SU-DHL-6 (cell line): ENCODE data around the gene MMP15.

Experiments used
- H2AFZ ChIP-seq: fragments of 200-600 bp; sonication (generic); 2 replicates; pipeline ENCODE4 v1.6.1; 2014; ENCODE audit warnings: low read depth, mild to moderate bottlenecking, moderate library complexity, mixed read lengths, antibody characterized with exemption, low read length; ENCODE audit not compliant: severe bottlenecking
- H3F3A ChIP-seq: fragments of 200-600 bp; shearing (Covaris generic); 2 replicates; pipeline ENCODE4 v1.6.0; 2016; ENCODE audit warnings: antibody characterized with exemption, mild to moderate bottlenecking; ENCODE audit not compliant: insufficient read depth
- H3K27ac ChIP-seq: fragments of 200-600 bp; sonication (generic); 2 replicates; pipeline ENCODE4 v1.5.1; 2016; ENCODE audit warnings: low read depth, mild to moderate bottlenecking, low read length, moderate library complexity, mixed read lengths
- H3K27me3 ChIP-seq: fragments of 200-600 bp; sonication (generic), shearing (Covaris generic); 2 replicates; pipeline ENCODE4 v1.6.0; 2014; ENCODE audit warnings: mild to moderate bottlenecking, low read length
- H3K36me3 ChIP-seq: fragments of 200-600 bp; sonication (generic); 2 replicates; pipeline ENCODE4 v1.6.1; 2014; ENCODE audit warnings: mild to moderate bottlenecking, low read length, mixed read lengths
- H3K4me2 ChIP-seq: fragments of 300-600, 200-600 bp; shearing (Covaris generic), sonication (generic); 2 replicates; pipeline ENCODE4 v1.6.0; 2014; ENCODE audit warnings: low read length, low read depth, mild to moderate bottlenecking; ENCODE audit not compliant: poor library complexity, severe bottlenecking
- H3K4me3 ChIP-seq: fragments of 200-600 bp; sonication (generic); 2 replicates; pipeline ENCODE4 v1.5.1; 2014; ENCODE audit warnings: antibody characterized with exemption, low read length, mild to moderate bottlenecking, mixed read lengths; ENCODE audit not compliant: insufficient read depth, poor library complexity, severe bottlenecking
- H3K79me2 ChIP-seq: fragments of 200-600 bp; sonication (generic); 2 replicates; pipeline ENCODE4 v1.6.1; 2014; ENCODE audit warnings: mild to moderate bottlenecking, low read length, moderate library complexity; ENCODE audit not compliant: insufficient read depth
- H3K9ac ChIP-seq: fragments of 200-600 bp; sonication (generic); 2 replicates; pipeline ENCODE4 v1.7.0; 2014; ENCODE audit warnings: mild to moderate bottlenecking, low read length
- H3K9me2 ChIP-seq: fragments of 200-600 bp; sonication (generic); replicated peaks from 2 replicates; pipeline ENCODE4 v1.6.1; 2014; ENCODE audit warnings: low read length; ENCODE audit not compliant: insufficient read depth
- H3K9me3 ChIP-seq: fragments of 200-600 bp; sonication (generic); 2 replicates; pipeline ENCODE4 v1.6.1; 2014; ENCODE audit warnings: low read length, mixed read lengths; ENCODE audit not compliant: insufficient read depth
- H4K20me1 ChIP-seq: fragments of 200-600 bp; sonication (generic); 2 replicates; pipeline ENCODE4 v1.6.1; 2014; ENCODE audit warnings: low read depth, mild to moderate bottlenecking, antibody characterized with exemption, low read length, moderate library complexity, mixed read lengths
- EZH2phosphoT487 ChIP-seq: fragments of 200-600 bp; sonication (generic), shearing (Covaris generic); conservative IDR thresholded peaks from 2 replicates; pipeline ENCODE4 v1.6.1; 2018; ENCODE audit warnings: mild to moderate bottlenecking, antibody characterized with exemption, low read length, moderate library complexity, mixed read lengths
- TF ChIP-seq, protein P1 (sequence below): fragments of 200-600 bp; sonication (generic); IDR thresholded peaks from one replicate; pipeline ENCODE4 v1.5.1; 2017; ENCODE audit warnings: antibody characterized with exemption, mild to moderate bottlenecking, low read length, moderate library complexity; ENCODE audit not compliant: insufficient read depth, poor library complexity, severe bottlenecking

MMP15 gene

DNA sequence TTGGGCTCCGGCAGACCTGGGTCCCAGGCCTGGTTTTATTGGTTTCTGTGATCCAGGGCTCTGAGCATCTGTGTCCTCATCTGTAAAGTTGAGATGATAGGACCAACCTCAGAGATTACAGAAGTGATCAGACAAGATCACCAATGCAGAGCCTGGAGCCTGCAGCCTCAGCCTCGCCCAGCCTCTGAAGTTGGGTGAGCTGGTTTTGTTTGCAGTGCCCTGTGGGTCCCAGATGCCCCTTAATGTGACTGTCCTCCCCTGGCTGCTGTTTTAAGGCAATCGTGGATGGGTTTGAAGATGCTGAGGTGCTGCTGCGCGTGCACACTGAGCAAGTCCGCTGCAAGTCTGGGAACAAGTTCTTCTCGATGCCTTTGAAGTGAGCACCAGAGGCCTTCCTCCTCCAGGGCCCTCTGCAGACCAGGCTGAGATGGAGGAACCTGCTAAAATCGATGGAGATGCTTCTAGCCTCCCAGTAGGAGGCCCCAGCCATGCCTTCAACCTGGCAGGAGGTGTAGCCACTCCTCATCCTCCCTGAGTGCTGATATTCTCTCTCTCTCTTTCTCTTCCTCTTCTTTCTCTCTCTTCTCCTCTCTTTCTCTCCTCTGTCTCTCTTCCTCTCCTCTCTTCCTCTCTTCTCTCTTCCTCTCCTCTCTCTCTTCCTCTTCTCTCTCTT, 5.6 kb upstream of the MMP15 start:
- Histone ChIP-seq H2AFZ (no peak overlapping the region), H3K9me2 (no peaks in the 10 kb centered on the region), H3K79me2 (no peaks in the 10 kb centered on the region), H3K36me3 (no peaks in the 10 kb centered on the region), H3K27me3 (no peaks in the 10 kb centered on the region), H3F3A (no peaks in the 10 kb centered on the region), H3K9ac (no peak overlapping the region), H3K9me3 (no peaks in the 10 kb centered on the region), H4K20me1 (no peaks in the 10 kb centered on the region), H3K4me3 (no peak overlapping the region), H3K27ac (no peak overlapping the region), H3K4me2 (no peak overlapping the region)
- TF ChIP-seq, protein P1, sequence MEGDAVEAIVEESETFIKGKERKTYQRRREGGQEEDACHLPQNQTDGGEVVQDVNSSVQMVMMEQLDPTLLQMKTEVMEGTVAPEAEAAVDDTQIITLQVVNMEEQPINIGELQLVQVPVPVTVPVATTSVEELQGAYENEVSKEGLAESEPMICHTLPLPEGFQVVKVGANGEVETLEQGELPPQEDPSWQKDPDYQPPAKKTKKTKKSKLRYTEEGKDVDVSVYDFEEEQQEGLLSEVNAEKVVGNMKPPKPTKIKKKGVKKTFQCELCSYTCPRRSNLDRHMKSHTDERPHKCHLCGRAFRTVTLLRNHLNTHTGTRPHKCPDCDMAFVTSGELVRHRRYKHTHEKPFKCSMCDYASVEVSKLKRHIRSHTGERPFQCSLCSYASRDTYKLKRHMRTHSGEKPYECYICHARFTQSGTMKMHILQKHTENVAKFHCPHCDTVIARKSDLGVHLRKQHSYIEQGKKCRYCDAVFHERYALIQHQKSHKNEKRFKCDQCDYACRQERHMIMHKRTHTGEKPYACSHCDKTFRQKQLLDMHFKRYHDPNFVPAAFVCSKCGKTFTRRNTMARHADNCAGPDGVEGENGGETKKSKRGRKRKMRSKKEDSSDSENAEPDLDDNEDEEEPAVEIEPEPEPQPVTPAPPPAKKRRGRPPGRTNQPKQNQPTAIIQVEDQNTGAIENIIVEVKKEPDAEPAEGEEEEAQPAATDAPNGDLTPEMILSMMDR, result no peak

DNA sequence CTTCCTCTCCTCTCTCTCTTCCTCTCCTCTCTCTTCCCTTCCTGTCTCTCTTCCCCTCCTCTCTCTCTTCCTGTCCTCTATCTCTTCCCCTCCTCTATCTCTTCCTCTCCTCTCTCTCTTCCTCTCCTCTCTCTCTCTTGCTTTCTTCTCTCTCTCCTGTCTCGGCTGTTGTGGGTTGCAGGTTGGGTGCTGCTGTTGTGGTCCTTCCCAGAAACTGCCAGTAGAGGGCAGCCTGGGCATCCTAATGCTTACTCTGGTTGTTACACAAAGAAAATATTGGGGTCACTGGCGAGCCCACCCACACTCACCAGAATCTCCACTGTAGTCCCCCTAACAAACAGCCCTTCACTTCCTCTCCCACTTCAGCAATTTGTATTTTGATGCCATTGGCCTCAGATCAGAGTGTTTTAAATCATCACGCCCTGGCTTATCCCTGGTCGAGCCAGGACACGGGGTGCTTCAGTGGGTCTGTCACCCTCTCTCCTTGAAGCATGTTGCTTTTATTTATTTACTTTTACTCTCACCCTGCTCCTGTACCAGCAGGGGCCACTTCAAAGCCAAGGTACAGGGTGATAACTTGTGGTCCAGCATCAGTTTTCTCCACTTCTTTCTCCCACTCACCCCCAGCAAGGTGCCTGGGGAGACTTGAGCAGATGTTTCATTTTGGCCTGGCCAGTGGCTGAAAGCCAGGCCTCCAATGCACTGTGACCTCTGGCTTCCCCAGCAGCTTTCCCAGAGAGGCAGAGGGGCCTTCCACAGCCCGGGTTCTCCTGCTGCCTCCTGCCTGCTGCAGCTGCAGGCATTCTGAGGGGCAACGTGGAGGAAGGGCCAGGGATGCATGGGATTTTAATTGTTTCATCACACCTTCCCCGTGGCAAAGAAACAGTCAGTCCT, 4.7 kb upstream of the MMP15 start:
- Histone ChIP-seq H3K9ac (no peak overlapping the region), H2AFZ (no peak overlapping the region), H3K4me3 (no peak overlapping the region), H3K36me3 (no peaks in the 10 kb centered on the region), H3K79me2 (no peaks in the 10 kb centered on the region), H3K27me3 (no peaks in the 10 kb centered on the region), H3K9me3 (no peaks in the 10 kb centered on the region), H4K20me1 (no peaks in the 10 kb centered on the region), H3K27ac (no peak overlapping the region), H3F3A (no peaks in the 10 kb centered on the region), H3K4me2 (no peak overlapping the region), H3K9me2 (no peaks in the 10 kb centered on the region)
- TF ChIP-seq, protein P1, result peak; percentile 97
- no peak for TF ChIP-seq EZH2phosphoT487

DNA sequence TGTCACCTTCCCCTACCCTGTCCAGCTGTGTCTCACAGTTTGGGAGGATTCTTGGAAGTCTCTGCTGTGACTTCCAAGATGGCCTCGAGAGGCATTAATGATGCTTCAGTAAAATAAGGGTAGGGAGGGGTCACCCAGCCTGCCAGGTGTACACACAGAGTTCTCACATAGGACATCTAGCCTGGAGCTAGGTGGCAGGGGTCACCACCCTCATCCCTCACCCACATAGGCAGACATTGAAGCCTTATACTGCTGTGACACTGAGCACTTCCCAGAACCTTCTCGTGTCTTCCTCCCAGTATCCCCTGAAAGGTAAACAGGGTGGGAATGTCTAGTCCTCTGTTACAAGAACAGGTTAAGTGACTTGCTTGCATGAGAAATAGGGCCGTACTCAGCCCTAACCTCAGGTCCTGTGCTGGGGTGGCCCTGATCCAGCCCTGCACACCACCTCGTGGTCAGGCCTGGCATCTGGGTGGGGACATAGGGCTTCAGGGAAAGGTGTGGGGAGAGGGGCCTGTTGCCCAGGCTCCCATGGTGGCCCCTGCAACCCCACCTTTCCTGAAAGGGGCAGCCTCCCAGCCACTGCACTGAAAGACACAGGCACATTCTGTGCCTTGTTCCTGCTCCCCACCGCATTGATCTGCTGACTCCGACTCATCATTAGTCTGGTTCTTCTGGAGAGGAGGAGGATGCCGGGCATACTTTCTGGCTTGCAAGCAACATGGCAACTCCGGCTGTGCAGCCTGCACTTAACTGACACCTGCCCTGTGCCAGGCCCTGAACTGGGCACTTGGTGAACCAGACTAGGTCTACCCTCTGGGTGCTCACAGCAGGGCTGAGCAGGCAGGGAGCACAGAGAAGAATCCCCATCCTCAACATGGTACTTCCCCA, 3.6 kb upstream of the MMP15 start:
- Histone ChIP-seq H3K27ac (no peak overlapping the region), H3K4me2 (no peak overlapping the region), H3K9me2 (no peaks in the 10 kb centered on the region), H2AFZ (no peak overlapping the region), H3K79me2 (no peaks in the 10 kb centered on the region), H3K36me3 (no peaks in the 10 kb centered on the region), H3K4me3 (no peak overlapping the region), H4K20me1 (no peaks in the 10 kb centered on the region), H3K9me3 (no peaks in the 10 kb centered on the region), H3K9ac (no peak overlapping the region), H3K27me3 (no peaks in the 10 kb centered on the region), H3F3A (no peaks in the 10 kb centered on the region)
- TF ChIP-seq EZH2phosphoT487, result no peak
- TF ChIP-seq, protein P1, result no peak
